GM18511 (cell line): ENCODE data around the gene TMEM40.
"Not testable (repeated sequence)": the region's sequence is repeated elsewhere in the genome, so short reads cannot be mapped to it uniquely, and the experiment has no call there.

Source experiments
- ATAC-seq: cut with Tn5 transposase; IDR thresholded peaks from one replicate; pipeline ENCODE4 v1.9.1; 2021; ENCODE audit warnings: mild to moderate bottlenecking, moderate library complexity; ENCODE audit not compliant: unreplicated experiment

TMEM40 gene

DNA sequence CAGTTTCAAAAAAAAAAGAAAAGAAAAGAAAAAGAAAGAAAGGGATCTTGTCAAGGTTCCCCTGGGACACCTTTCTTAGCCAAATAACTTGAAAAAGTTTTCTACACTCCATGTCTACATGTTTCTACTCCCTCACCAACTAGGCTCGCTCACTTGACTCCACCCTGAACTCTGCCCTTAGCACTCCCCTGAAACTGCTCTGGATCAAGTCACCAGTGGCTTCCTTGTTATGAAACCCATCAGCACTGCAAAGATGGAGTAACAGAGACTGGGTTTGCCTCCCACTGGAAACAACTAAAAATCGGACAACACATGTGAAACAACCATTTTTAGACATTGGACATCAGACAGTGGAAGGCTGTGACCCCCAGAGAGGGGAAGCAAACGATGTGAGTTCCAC is 36.8 kb downstream of the TMEM40 start:
- ATAC-seq = no peak

DNA sequence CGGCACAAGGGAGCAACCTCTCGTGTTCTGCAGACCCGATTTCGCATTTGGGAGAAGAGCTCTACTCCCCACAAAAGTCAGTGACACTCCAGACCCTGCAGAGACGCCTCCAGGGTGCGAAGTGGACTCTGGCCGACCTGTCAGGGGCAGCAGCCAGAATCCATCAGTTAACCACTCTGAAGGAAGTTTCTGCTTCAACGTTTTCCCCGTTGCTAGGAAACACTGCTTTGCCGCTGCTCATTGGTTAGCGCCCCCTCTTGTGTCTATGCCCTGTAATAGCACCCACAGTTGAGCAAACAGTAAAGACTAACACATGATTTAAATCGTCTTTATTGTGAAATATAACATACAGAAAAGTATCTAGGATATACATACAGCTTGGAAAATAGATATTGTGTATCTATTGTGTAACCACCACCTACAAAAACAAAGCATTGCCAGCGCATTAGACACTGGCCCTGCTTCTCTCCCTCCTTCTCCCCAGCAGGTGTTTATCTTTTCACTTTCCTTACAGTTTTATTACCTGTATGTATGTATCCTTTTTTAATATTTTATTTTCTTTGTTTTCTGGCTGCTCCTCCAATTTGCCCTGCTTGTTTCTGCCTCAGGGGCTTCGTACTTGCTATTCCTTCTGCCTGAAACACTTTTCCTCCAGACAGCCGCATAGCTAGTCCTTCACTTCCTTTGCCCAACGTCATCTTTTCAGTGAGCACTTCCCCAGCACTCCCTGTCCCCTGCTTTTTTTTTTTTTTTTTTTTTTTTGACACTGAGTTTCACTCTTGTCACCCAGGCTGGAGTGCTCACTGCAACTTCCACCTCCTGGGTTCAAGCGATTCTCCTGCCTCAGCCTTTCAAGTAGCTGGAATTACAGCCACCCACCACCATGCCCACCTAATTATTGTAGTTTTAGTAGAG is 38.8 kb downstream of the TMEM40 start:
- ATAC-seq = peak; percentile 87

DNA sequence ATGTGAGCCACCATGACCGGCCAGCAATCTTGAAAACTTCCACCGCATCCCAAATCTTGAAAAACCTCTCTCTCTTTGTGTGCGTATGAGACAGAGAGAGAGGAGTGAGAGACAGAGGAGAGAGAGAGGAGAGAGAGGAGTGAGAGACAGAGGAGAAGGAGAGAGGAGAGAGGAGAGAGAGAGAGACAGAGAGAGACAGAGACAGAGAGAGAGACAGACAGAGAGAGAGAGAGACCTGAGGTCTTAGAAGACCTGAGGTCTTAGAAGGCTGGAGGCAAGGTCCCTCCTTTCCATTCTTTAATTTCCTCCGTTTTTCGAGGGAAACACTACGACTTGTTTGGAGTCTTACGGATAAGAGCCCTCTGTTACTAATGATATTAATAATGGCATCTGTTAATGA is 39.5 kb downstream of the TMEM40 start:
- ATAC-seq = no peak

DNA sequence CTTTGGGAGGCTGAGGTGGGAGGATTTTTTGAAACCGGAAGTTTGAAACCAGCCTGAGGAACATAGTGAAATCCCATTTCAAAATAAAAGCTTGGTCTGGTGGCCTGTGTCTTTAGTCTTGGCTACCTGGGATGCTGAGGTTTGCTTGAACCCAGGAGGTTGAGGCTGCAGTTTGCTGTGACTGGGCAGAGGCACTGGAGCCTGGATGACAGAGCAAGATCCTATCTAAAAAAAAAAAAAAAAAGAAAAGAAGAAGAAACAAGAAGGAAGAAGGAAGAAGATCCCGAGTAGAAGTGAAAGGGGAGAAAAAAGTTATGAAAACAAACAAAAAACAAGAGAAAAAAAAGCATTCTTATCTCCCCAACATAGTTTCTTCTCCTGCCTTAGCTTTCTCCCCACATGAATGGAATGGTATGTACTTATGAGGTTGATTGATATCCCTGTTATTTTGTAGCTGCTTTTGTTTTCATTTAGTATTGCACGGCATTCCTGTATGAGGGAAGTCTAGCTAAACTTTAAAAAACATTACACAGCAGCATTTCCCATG is 42.4 kb downstream of the TMEM40 start:
- ATAC-seq = no peak

DNA sequence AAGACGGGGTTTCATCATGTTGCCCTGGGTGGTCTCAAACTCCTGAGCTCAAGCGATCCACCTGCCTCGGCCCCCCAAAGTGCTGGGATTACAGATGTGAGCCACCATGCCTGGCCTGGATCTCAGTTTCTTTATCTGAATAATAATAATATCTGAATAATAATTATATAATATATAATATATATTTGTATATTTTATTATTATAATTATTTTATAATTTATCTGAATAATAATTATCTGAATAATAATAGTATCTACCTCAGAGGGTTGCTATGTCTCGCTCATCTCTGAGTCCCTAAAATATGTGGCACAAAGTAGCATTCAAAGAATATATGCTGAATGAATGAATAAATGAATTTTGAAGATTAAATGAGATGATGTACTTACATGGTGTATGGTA is 44.8 kb downstream of the TMEM40 start:
- no peak for ATAC-seq

DNA sequence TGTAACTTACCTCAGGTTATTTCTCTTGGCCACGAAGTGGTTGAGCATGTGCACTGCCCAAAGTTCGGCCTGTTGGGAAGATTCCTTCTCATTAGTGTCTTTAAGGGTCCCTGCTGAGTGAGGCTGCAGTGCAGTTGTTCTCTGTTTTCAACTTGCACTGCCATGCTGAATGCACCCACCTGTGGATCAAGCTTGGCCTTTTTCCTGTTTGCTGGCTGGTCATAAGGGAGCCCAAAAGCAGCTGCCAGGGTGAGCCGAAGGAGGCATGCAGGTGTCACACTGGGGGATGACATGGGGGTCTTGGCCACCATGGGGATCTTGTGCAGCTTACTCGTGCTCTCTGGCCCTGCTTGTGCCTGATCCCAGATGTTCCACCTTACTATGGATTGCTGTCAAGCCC is 49.0 kb downstream of the TMEM40 start:
- no peak for ATAC-seq

DNA sequence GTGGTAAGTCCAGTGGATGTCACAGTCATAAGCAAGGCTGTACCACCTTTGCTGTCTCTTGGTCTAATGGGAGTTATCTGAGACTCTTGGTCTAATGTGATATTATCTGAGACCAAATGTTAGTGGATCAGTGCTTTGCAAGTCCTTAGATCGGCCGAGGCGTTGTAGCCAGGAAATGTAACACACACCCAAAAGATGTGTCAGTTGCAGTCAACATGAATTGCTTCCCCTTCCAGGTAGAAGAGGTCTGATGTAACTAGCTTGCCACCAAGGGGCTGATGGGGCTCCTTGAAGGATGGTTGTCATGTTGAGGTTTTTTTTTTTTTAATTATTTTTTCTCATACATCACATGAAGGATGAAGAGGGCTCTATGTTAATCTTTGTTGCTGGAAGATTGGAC is 49.7 kb downstream of the TMEM40 start:
- ATAC-seq = no peak

DNA sequence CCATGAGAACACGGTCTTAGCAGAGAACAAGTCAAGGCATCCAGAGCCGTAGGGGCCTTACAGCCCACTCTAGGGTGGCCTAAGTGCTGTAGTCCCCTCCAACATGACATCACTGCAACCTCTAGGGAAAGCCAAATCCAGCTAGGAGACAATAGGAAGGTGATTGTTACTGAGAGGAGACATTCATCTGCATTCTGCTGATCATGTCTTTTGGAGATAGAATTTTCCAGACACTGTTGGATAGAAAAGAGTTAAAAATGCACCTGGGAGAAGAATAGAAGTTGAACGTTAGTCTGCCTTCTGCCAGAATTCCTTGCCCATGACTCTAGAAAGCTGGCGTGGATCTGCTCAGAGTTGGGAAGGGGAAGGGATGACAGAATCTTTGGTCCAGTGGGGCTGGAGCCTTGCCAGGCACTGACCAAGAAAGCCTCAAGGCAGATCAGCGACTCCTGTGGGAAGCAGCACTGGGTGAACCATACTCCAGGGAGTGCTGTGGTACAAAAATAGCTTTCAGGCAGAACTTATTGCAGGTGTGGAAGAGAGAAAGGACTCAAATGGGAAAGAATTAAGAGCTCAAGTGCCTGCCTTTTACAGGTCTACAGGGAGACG is 50.4 kb downstream of the TMEM40 start:
- no peak for ATAC-seq

DNA sequence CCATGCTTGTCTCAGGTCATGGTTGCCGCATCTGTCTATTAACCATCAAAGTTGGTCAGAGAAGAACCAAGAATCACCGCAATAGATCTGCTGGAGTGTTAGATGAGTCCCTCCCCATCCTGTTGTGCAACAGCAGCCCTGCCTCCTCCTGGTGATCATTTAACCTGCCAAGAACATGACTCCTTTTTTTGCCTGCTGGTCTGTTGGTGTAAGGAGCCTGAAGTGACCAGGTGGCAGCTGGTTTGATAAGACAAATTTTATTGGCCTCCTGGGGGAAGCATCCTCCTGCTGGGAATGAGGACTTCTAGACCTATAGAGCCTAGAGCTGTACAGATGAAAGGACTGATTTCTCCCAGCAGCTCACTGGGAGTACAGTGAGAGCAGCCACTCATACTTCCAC is 51.6 kb downstream of the TMEM40 start:
- no peak for ATAC-seq

DNA sequence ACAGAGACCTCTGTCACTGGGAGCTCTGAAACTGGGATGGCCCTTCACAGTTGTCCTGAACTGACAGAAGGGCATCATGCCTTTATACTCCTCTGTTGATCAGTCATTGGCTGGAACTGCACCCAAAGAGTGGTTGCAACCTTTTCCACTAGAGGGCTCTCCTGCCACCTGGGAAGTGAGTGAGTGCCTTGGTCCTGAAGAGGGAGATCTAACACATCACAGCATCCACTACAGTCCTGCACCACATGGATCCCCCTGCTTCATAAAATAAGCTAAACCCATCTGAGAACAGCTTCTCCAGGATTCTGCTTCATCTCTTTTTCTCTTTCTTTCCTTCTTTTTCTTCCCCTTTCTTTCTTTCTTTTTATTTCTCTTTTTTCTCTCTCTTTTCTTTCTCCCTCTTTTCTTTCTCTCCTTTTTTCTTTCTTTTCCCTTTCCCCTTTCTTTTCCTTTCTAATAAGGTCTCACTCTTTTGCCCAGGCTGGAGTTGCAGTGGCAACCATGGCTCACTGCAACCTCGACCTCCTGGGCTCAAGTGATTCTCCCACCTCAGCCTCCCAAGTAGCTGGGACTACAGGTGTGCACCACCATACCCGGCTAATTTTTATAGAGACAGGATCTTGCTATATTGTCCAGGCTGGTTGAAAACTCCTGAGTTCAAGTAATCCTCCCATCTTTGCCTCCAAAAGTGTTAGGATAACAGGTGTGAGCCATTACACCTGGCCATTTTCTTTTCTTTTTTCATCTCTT is 52.4 kb downstream of the TMEM40 start:
- peak; percentile 84 for ATAC-seq

DNA sequence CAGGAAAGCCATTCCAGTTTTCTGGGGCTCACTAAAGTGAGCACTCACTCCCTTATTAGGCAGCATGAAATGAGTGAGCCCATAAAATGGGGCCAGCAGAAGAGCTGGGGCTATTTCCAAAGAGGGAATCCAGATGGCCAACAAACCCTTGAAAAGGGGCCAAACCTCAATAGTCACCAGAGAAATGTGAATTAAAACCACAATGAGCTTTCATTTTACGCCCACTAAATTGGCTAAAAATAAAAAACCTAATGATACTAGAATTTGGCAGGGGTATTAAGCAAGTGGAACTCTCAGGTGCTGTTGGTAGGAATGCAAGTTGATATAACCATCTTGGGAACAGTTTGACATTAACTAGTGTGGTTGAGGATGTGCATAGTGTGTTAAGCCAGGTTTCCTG is 53.1 kb downstream of the TMEM40 start:
- no peak for ATAC-seq

DNA sequence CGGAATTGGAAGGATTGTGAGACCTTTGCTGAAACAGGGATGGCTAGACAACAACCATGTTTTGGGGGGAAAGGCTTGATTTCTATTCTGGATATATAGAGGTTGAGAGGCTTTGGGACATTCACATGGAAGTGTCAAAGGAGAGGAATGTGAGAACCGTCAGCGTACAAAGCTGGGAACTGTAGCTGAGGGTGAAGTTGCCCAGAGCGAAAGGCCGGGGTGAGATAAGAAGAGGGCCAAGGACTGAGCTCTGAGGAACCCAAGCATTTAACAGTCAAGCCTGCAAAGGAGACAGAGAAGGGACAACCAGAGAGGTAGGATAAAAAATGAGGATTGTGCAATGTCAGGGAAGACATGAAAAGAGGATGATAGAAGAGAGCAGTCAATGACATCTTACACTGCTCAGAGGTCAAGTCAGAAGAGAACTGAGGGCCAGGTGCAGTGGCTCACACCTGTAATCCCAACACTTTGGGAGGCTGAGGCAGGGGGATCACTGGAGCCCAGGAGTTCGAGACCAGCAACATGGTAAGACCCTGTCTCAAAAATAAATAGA is 53.6 kb downstream of the TMEM40 start:
- no peak for ATAC-seq

DNA sequence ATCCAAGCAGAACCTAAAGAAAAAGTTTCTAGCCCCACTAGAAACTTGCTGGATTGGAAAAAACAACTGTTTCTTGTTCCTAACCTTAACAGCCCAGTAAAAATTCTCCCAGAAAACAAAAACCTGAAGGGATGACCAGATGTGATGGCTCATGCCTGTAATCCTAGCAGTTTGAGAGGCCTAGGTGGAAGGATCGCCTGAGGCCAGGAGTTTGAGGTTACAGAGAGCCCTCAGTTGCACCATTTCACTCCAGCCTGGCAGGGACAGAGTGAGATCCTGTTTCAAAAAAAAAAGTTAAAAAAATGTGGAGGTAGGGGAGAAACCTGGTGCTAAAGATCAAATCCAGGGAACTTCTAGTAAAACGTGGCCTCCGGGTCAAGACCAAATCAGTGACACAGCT is 56.6 kb downstream of the TMEM40 start:
- ATAC-seq = no peak

DNA sequence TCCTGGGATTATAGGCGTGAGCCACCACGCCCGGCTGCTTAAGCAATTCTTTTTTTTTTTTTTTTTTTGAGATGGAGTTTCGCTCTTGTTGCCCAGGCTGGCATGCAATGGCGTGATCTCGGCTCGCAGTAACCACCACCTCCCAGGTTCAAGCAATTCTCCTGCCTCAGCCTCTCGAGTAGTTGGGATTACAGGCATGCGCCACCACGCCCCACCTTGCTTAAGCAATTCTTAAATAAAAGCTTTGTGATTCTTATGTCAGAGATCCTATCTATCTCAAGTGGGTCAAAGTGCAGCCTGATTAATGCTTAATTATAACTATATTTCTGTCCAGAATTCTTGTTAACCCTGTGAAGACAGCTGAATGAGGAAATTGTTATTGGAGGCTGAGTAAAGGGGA is 57.5 kb downstream of the TMEM40 start:
- ATAC-seq = not testable (repeated sequence)

DNA sequence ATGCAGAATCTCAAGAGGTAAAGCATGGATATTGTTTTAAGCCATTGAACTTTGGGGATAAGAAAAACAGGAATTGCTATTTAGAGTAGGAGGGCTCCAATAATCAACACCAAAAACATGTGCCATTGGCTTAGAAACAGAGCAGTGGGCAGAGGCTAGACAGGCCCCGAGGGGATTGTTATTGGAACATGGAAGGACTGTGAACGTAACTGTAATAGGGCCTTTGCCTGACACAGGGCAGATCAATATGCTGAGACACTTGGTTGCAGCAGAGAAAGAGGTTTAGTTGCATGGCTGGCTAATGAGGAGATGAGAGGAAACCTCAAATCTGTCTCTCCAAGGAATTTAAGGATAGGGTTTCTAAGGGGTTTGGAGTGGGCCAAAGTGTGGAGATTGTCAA is 58.3 kb downstream of the TMEM40 start:
- ATAC-seq = no peak

DNA sequence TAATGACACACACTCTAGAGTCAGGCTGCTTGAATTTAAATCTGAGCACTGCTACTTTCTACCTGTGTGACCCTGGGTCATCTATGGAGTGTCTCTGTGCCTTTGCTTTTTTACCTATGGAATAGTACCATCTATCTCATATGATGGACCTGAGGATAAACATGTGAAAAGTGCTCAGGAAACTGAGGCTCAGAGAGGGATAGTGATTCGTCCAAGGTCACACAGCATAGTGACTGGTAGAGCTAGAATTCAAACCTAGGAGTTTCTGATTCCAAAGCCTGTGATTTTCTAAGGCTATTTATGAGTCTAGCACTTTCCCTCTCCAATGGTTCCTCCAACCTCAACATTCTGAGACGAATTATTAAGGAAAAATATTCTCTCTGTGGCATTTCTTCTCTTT is 63.1 kb downstream of the TMEM40 start:
- no peak for ATAC-seq

DNA sequence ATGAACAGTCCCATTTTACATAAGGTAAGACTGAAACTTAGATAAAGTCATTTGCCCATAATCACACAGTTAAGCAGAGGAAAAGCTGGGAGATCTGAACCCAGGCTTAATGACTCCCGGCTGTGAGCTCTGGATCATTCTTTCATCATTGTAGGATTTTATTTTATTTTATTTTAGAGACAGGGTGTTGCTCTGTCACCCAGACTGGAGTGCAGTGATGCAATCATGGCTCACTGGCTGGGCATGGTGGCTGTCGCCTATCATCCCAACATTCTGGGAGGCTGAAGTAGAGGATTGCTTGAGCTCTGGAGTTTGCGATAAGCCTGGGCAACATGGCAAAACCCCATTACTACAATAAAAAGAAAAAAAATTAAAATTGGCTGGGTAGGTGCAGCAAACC is 63.9 kb downstream of the TMEM40 start:
- no peak for ATAC-seq

DNA sequence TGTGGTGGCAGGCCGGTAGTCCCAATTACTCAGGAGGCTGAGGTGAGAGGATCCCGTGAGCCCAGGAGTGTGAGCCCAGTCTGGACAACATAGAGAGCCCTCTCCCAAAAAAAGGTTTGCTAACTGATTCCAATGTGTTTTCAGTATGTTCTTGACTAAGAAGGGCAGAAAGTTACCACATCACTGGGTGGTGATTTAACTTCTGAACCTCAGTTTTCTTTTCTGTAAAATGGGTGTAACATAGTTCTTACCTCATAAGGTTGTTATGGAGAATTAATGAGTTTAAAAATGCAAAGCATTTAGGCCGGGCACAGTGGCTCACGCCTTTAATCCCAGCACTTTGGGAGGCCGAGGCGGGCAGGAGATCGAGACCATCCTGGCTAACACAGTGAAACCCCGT is 66.6 kb downstream of the TMEM40 start:
- ATAC-seq = no peak

DNA sequence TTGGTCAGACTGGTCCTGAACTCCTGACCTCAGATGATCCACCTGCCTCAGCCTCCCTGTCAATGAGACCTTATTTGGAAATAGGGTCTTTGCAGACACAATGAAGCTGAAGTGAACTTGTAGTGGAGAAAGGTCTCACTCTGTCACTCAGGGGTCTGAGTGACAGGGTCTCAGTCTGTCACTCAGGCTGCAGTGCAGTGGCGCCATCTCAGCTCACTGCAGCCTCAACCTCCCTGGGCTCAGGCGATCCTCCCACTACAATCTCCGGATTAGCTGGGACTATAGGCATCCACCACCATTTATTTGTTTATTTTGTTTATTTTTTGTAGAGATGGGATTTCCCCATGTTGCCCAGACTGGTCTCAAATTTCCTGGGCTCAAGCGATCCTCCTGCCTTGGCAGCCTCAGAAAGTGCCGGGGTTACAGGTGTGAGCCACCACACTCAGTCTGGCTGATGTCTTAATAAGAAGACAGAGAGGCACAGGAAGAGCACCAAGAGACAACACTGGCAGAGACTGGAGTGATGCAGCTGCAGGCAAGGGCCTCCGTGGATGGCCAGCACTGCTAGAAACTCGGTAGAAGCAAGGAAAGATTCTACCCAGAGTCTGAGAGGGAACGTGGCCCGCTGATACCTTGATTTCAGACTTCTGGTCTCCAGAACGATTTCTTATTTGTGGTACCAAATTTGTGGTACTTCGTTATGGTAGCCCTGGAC is 68.9 kb downstream of the TMEM40 start:
- no peak for ATAC-seq

DNA sequence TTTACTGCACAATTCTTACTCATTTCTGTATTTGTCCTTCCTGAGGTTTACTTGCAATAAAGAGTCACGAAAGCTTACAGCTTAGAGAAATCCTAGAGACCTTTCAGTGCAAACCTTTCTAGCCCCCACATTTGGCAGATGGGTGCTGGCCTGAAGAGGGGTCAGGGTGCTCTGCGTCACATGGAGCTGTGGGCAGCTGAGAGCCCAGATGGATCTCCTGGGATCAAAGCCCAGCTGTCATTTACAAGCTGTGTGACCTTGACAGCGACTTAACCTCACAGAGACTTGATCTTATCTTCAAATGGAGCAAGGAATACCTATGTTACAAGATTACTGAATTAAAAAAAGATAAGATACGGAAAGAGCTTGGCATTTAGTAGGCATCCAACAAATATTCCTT is 71.1 kb downstream of the TMEM40 start:
- ATAC-seq = no peak

DNA sequence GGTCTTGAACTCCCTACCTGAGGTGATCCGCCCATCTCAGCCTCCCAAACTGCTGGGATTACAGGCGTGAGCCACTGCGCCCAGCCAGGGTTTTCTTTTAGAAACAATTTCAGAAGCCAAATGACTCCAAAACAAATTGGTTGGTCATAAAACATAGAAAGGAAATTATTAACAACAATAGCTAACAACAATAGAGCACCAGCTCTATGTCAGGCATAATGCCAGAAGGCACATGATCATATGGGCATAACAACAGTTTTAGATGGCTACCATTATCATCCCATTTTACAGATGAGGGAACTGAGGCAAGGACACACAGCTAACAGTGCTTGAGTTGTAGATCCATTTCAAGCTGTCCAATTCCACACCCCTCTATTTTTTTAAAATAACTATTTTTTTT is 73.0 kb downstream of the TMEM40 start:
- ATAC-seq = no peak
